GM19467 (cell line): ENCODE results near the gene NCAM1.
A peak's percentile ranks its signal among the peaks of the same experiment; 100 is the strongest.
"Not testable (repeated sequence)": the region's sequence is repeated elsewhere in the genome, so short reads cannot be mapped to it uniquely, and the experiment has no call there.

Experiments used
- ATAC-seq: cut with Tn5 transposase; IDR thresholded peaks from one replicate; pipeline ENCODE4 v1.9.1; 2021; ENCODE audit warnings: mild to moderate bottlenecking, moderate library complexity; ENCODE audit not compliant: unreplicated experiment

The NCAM1 gene

DNA sequence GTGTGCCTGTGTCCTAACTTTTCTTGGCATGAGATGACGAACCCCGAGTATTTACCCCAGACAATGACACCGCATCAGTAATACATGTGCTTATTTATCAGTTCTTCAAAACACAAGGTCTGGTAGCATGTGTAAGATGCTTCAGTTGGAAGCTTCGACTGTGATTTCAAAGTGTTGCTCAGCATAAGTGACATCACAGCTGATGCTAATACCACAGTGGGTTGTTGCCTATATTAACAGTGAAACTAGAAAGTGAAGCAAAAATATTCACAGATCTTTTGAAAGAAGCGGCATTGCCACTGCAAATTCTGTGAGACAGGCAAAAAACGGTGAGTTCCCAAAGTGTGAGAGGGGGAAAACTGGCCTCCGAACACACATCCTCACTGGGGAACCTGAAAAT, 334.8 kb downstream of the NCAM1 start:
- ATAC-seq = no peak

DNA sequence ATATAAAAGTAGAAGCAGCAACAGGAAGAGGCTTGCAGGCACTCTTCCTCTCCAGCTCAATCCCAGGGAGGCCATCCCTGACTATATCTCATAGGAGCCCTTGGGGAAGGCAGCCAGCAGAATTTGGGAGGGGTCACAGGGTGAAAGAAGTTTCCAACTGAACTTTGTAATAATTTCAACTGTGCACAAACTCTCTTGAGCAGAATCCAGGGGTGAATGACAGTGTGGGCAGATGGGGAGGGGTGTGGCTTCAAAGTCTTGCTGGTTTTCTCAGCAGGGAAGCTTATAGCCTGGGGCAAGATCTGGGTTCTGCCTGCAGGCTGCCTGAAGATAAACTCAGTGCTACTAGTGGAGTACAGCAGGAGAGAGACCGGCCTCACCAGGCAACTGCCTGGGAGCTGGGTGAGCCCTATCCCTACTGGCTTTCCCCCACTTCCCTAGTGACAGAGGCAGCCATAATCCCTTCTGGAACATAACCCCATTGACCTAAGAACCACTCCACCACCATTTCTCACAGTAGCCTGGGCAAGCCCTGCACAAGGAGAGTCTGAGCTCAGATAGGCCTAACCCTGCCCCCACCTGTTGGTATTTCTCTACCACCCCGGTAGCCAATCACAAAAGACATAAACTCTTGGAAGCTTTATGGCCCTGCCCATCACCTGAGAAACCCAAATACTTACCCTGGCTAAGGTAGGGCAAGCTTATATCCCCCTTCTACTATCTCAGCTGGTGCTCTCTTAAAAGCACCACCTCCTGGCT, 335.4 kb downstream of the NCAM1 start:
- no peak for ATAC-seq

DNA sequence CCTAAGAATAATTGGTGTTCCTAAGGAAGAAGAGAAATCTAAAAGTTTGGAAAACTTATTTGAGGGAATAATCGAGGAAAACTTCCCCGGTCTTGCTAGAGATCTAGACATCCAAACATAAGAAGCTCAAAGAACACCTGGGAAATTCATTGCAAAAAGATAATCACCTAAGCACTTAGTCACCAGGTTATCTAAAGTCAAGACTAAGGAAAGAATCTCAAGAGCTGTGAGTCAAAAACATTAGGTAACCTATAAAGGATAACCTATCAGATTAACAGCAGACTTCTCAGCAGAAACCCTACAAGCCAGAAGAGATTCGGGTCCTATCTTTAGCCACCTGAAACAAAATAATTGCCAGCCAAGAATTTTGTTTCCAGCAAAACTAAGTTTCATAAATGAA, 337.3 kb downstream of the NCAM1 start:
- not testable (repeated sequence) for ATAC-seq

DNA sequence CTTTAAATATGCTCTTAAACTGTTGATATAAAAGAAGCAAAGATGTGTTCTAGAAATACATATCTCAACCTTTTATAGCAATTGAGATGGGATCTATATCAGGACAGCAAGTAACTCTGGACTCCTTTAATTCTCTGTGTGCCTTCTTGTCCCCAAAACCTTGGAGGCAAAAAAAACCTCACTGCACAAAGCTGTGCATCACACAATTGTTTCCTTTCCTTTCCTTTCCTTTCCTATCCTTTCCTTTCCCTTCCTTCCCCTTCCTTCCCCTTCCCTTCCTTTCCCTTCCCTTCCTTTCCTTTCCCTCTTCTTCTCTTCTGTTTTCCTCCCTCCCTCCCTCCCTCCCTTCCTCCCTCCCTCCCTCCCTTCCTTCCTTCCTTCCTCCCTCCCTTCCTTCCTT, 343.7 kb downstream of the NCAM1 start:
- ATAC-seq = no peak

DNA sequence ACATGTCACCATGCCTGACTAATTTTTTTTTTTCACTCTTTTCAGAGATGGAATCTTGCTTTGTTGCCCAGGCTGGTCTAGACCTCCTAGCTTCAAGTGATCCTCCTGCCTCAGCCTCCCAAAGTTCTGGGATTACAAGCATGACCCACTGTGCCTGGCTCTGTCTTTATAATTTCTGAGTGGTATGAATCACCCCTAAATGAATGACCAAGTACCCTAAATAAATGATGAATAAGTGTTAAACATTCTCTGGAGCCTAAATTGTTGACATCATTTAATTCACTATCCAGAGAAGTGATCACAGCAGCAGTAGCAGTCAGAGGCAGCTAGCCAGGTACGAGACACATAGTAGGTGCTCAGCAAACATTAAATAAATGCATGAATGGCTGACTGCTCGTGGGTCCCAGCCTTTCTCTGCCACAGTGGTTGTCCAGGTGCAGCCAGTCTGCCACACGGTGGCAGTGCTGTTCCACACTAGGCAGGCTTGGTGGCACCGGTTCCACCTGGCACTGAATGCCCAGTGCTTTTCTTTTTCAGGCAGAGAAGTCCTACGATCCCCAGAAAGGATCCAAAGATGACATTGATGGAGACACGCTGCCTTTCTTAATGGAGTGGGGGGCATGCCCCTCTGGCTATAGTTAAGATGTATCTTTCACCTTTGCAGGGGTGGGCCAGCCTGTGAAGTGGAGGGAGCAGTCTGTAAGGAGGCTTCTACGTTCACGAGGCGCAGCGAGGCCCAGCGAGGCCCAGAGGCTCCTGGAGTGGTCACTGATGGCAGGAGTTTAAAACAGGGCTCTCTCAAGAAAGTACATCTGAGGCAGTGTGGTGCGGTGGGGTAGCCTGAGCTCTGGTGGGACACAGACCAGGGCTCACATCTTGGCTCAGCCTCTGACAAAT, 344.5 kb downstream of the NCAM1 start:
- peak; percentile 84 for ATAC-seq

DNA sequence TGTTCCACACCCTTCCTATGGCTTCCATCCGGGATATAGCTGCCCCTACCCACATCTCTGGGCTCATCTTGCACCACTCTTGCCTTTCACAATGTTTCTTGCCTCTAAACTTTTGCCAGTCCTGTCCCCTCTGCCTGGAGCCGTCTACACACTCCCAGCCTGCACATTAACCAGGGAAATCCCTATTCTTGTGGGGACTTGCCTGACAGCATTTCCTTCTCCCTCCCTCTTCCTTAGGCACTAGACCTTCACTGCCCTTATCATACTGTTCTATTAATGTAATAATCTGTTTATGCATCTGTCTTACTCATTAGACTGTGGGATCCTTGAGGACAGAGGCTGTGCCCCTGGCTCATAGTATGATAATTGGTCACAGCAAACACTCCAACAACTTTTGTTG, 347.4 kb downstream of the NCAM1 start:
- no peak for ATAC-seq

DNA sequence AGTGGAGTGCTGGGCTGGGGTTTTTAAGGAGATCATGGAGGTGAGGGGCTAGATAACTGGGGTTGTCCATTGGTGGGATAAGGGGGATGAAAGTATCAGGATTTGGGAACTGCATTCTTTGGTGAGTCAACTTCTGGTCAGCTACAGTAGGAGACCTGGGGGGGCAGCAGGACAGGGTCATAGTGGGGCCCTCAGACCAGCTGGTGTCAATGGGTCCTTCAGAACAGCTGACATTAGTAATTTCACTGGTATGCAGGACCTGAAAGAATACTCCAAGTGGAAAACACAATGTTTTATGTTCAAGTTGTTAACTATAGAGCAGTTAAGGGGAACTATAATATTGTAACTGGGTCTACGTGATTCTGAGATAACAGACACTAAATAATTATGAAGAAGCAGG, 350.3 kb downstream of the NCAM1 start:
- ATAC-seq = no peak

DNA sequence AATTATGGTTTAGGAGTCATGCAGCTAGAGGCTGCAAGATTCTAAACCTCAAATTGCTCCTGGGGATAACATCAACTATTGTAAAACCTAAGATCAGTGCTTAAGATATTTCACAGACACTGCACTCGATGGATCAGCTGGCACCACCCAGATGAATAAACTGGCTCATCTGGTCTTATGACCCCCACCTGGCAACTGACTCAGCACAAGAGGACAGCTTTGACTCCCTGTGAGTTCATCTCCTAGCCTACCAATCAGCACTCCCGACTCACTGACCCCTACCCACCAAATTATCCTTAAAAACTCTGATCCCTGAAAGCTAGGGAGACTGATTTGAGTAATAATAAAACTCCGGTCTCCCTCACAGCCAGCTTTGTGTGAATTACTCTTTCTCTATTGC, 352.4 kb downstream of the NCAM1 start:
- no peak for ATAC-seq

DNA sequence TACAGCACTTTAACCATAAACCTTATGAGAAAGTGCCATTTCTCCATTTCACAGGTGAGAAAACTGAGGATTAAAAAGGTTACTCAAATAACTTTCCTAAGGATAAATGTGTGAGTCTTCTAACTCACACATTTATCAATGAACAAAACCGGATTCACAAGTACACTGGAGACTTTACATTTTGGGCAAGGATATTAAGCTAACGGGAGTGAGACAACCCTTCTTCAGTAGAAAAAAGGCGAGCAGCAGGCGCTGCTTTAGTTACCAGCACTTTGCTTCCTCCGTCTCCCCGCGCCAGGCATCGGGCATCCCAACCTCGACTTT, 352.8 kb downstream of the NCAM1 start:
- no peak for ATAC-seq

DNA sequence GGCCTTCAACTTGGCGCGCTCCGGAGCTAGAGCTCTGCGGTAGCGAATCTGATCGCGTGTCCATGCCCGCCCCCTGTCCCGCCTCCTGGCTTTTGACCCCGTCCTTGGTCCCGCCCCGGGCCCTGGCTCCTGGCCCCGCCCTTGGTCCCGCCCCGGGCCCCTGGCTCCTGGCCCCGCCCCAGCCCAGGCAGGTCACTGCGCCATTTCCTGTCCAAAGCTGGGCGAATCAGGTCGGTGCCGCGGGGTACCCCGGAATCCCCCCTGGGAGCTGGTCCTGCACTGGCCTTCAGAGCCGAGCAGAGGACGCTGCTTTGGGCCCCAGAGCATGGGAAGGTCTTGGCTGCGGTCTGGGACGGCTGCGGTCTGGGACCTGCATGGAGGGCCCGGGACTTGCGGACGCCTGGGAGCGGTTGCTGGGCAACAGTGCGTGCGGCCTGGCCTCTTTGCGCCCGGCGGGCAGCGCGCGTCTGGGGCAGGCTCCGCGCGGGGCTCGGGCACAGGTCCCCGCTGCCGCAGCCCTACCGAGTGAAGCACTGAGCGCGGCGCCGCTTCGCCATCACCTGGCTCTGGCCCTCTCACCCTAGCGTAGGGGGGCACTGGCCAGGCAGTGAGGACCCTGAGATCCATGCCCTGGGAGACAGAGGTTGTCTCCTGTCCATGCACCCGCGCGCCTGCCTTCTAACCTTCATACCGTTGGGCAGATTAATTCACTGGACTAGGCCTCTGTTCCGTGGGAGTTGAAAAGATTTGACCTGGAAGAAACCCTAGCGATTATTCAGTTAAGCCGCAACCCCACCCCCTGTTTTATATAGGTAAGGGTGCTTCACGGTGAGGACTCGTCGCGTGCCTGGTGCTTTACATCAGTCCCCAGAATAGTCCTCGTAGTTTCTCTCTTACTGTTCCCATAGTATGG, 353.4 kb downstream of the NCAM1 start, which contains the start of gene TTC12:
TSS of gene TTC12 (plus strand) at position 195 of the 913 bp plus-strand sequence. CDS start 1,675 bp downstream, outside the sequence.
- peak; percentile 98 for ATAC-seq

DNA sequence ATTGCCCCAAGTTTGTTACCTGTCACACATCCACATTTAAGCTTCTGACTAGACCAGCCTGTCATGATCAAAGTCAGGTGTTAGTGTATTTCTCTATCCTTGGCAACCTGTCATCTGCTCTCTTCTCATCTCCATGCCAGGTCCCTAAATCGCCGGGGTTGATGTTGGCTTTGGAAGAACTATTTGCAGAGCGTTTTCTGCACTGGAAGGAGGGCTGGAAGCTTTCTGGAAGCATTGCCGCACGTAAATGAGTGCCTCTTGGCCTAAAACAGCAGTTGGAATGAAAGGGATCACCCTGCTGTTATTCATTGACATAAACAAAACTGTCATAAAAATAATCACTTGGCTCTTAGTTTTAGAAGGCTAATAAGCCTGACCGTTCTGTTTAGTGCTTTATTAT, 354.6 kb downstream of the NCAM1 start:
- ATAC-seq = no peak

DNA sequence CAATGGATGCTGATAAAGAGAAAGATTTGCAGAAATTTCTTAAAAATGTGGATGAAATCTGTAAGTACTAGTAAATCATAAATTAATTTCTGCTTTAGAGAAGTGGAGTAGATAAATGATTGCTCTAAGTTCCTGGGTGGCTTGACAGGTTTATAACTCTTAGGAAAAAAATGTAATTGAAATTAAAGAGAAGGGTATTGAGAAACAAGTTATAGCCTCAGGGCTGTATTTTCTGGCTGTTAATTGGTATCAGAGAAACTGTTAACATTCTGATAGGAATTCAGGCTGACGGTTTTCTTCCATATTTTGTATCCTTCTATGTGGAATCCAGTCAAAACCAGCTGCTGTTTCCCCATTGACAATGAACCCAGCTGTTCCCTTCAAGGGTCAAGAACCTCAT, 355.0 kb downstream of the NCAM1 start:
- ATAC-seq = no peak

DNA sequence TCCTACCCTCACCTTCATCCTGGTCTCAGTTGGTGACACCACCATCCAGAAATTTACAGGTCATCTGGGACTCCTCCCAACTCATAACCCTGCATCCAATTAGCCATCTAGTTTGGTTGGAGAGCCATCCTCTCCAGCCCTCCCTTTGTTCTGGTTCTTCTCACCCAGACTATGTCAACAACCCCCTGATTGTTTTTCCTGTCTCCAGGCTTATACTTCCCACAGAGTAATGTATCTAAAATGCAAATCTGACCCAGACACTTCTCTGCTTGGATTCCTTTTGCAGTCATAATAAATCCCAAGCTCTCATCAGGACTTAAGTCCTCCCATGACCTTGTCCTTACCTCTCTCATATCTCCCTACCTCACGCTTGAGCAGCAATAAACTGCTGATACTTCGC, 356.1 kb downstream of the NCAM1 start:
- no peak for ATAC-seq

DNA sequence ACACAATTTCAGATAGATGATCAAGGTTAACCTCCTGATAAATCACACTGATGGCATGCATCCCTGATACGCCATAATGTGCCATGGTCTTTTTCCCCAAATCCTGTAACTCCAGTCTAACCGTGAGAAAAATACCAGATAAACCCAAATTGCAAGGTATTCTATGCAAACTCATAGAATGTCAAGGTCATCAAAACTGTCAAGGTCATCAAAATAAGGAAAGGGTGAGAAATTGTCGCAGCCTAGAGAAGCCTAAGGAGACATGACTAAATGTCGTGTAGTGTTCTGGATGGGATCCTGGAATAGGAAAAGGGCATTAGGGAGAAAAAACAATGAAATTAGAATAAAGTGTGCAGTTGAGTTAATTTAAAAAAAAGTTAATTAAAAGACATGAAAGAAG, 357.9 kb downstream of the NCAM1 start:
- no peak for ATAC-seq

DNA sequence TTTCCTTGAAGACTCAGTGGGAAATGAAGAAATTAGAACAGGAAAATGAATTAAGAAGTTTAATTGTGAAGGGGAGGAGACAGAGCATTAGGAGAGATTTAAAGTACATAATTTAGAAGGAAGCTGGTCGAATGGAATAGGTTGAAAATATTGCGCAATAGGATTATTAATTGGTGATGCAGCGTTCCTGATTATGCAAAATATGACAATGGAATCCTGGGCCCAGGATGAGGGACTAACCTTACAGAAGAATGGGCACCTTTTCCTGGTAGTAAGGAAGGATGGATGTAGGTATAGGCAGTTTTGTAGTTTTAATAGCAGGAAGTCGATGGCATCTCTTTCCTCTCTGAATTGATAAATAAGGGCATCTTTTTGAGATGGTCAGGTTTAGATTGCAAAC, 360.9 kb downstream of the NCAM1 start:
- ATAC-seq = no peak

DNA sequence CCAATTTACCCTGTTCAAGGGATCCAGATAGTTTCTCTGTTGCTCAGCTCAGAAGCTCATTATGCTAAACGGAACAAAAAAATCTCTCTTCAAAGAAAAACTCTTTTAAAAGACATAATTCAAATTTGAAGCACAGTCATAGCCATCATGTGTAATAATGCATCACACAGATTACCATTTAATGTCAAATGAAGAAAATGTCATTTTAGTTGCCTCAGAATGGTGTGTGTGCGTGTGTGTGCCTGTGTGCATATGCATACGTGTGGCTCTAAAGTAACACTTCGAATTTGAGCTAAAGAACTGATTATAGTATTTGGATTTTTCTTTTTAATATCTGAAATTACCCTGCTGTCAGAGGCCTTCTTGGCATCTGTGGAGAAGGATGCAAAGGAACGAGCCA, 363.0 kb downstream of the NCAM1 start:
- no peak for ATAC-seq
